Activated naive CD4-positive, alpha-beta T cell treated with anti-CD3 and anti-CD28 coated beads, Interleukin-2, amount 10 ng/mL, durations not matched to agents 7 days and 5 days (primary cell): ENCODE data around the gene LRRC45.

Experiments used
- CTCF ChIA-PET: fragments of 350-600 bp; sonication (Branson Sonifier 250); formaldehyde crosslinking; loops from one replicate; lab custom pipeline; 2021; ENCODE audit warnings: antibody characterized with exemption; lab: Charles Lee
- DNase-seq: peaks from one replicate; pipeline ENCODE4 v3.0.0-alpha.2; 2020
- H3K27ac Mint-ChIP-seq: one replicate; pipeline ENCODE4 v1.8.0; 2021; ENCODE audit warnings: mild to moderate bottlenecking, moderate library complexity, mixed read lengths
- H3K27me3 Mint-ChIP-seq: one replicate; pipeline ENCODE4 v1.8.0; 2021; ENCODE audit warnings: mild to moderate bottlenecking, mixed read lengths
- H3K36me3 Mint-ChIP-seq: one replicate; pipeline ENCODE4 v1.8.0; 2021; ENCODE audit warnings: mixed read lengths
- H3K4me1 Mint-ChIP-seq: one replicate; pipeline ENCODE4 v1.8.0; 2021; ENCODE audit warnings: mixed read lengths
- H3K4me3 Mint-ChIP-seq: one replicate; pipeline ENCODE4 v1.8.0; 2021; ENCODE audit warnings: mild to moderate bottlenecking, moderate library complexity, mixed read lengths
- H3K9me3 Mint-ChIP-seq: one replicate; pipeline ENCODE4 v1.8.0; 2021; ENCODE audit warnings: mixed read lengths

LRRC45 gene

GRCh38 chr17:82056729-82057621, 33.9 kb downstream of the LRRC45 start:
- peaks cover 19% of the 10 kb centered on the region for H3K36me3 Mint-ChIP-seq

GRCh38 chr17:82058230-82058854, 35.2 kb downstream of the LRRC45 start:
- Mint-ChIP-seq H3K9me3 (no peaks in the 10 kb centered on the region), H3K27me3 (no peaks in the 10 kb centered on the region), H3K27ac (no peak overlapping the region), H3K36me3 (peaks cover 19% of the 10 kb centered on the region), H3K4me1 (peaks cover 5% of the 10 kb centered on the region), H3K4me3 (no peak overlapping the region)
- CTCF ChIA-PET, result no interaction called here
- no peak for DNase-seq

More at GRCh38 chr17:82056729-82057621, 33.9 kb downstream of the LRRC45 start:
- H3K4me1 Mint-ChIP-seq, result peaks cover 12% of the 10 kb centered on the region
- H3K27ac Mint-ChIP-seq, result no peak overlapping the region
- CTCF ChIA-PET, result no interaction called here
- no peaks in the 10 kb centered on the region for H3K27me3 Mint-ChIP-seq
- no peak for DNase-seq
- no peak overlapping the region for H3K4me3 Mint-ChIP-seq
- no peaks in the 10 kb centered on the region for H3K9me3 Mint-ChIP-seq

GRCh38 chr17:82058855-82059249, 35.7 kb downstream of the LRRC45 start:
- H3K36me3 Mint-ChIP-seq, result peaks cover 17% of the 10 kb centered on the region

GRCh38 chr17:82059272-82060000, 36.3 kb downstream of the LRRC45 start:
- CTCF ChIA-PET, result no interaction called here
- H3K4me1 Mint-ChIP-seq, result peaks cover 6% of the 10 kb centered on the region
- no peaks in the 10 kb centered on the region for H3K27me3 Mint-ChIP-seq
- H3K36me3 Mint-ChIP-seq, result peaks cover 17% of the 10 kb centered on the region
- H3K9me3 Mint-ChIP-seq, result no peaks in the 10 kb centered on the region
- H3K4me3 Mint-ChIP-seq, result no peak overlapping the region
- no peak overlapping the region for H3K27ac Mint-ChIP-seq
- DNase-seq, result no peak

More at GRCh38 chr17:82058855-82059249, 35.7 kb downstream of the LRRC45 start:
- H3K9me3 Mint-ChIP-seq, result no peaks in the 10 kb centered on the region
- H3K4me1 Mint-ChIP-seq, result peaks cover under 1% of the 10 kb centered on the region
- H3K27me3 Mint-ChIP-seq, result no peaks in the 10 kb centered on the region
- H3K27ac Mint-ChIP-seq, result no peak overlapping the region
- no peak for DNase-seq
- H3K4me3 Mint-ChIP-seq, result no peak overlapping the region
- CTCF ChIA-PET, result no interaction called here

- H3K9me3 Mint-ChIP-seq, result no peaks in the 10 kb centered on the region
- H3K27me3 Mint-ChIP-seq, result no peaks in the 10 kb centered on the region
- no peak overlapping the region for H3K27ac Mint-ChIP-seq
- H3K36me3 Mint-ChIP-seq, result peaks cover 15% of the 10 kb centered on the region
- CTCF ChIA-PET, result no interaction called here
- no peak overlapping the region for H3K4me3 Mint-ChIP-seq
- no peak for DNase-seq
- H3K4me1 Mint-ChIP-seq, result peaks cover 9% of the 10 kb centered on the region
Observed at GRCh38 chr17:82060001-82060380, 36.9 kb downstream of the LRRC45 start.

GRCh38 chr17:82060614-82061013, 37.5 kb downstream of the LRRC45 start:
- H3K9me3 Mint-ChIP-seq, result no peaks in the 10 kb centered on the region
- CTCF ChIA-PET, result no interaction called here
- no peak overlapping the region for H3K27ac Mint-ChIP-seq
- H3K4me3 Mint-ChIP-seq, result no peak overlapping the region
- H3K4me1 Mint-ChIP-seq, result peaks cover 9% of the 10 kb centered on the region
- no peak for DNase-seq
- no peaks in the 10 kb centered on the region for H3K27me3 Mint-ChIP-seq
- peaks cover 14% of the 10 kb centered on the region for H3K36me3 Mint-ChIP-seq

GRCh38 chr17:82061047-82061925, 38.2 kb downstream of the LRRC45 start:
- peaks cover 12% of the 10 kb centered on the region for H3K4me1 Mint-ChIP-seq
- no peak overlapping the region for H3K27ac Mint-ChIP-seq
- no peak for DNase-seq
- H3K4me3 Mint-ChIP-seq, result no peak overlapping the region
- H3K9me3 Mint-ChIP-seq, result no peaks in the 10 kb centered on the region
- CTCF ChIA-PET, result no interaction called here
- no peaks in the 10 kb centered on the region for H3K27me3 Mint-ChIP-seq
- peaks cover 14% of the 10 kb centered on the region for H3K36me3 Mint-ChIP-seq

GRCh38 chr17:82062076-82062983, 39.2 kb downstream of the LRRC45 start:
- Mint-ChIP-seq H3K36me3 (peaks cover 14% of the 10 kb centered on the region), H3K4me1 (peaks cover 20% of the 10 kb centered on the region), H3K4me3 (no peak overlapping the region), H3K27me3 (no peaks in the 10 kb centered on the region), H3K27ac (no peak overlapping the region), H3K9me3 (no peaks in the 10 kb centered on the region)
- no peak for DNase-seq
- CTCF ChIA-PET, result no interaction called here

GRCh38 chr17:82062984-82063368, 39.9 kb downstream of the LRRC45 start:
- Mint-ChIP-seq H3K27me3 (no peaks in the 10 kb centered on the region), H3K4me3 (no peak overlapping the region), H3K27ac (peak overlapping the region; percentile 37), H3K4me1 (peaks cover 20% of the 10 kb centered on the region), H3K36me3 (peaks cover 10% of the 10 kb centered on the region), H3K9me3 (no peaks in the 10 kb centered on the region)
- CTCF ChIA-PET, result no interaction called here
- no peak for DNase-seq

- Mint-ChIP-seq H3K9me3 (no peaks in the 10 kb centered on the region), H3K27ac (peak overlapping the region; percentile 37), H3K4me1 (peaks cover 20% of the 10 kb centered on the region), H3K27me3 (no peaks in the 10 kb centered on the region), H3K4me3 (peak overlapping the region; percentile 66), H3K36me3 (peaks cover 8% of the 10 kb centered on the region)
- no peak for DNase-seq
- CTCF ChIA-PET, result no interaction called here
Observed at GRCh38 chr17:82063424-82064415, 40.6 kb downstream of the LRRC45 start.

GRCh38 chr17:82064433-82065192, 41.5 kb downstream of the LRRC45 start:
- H3K4me3 Mint-ChIP-seq, result peak overlapping the region; percentile 66
- H3K36me3 Mint-ChIP-seq, result peaks cover 8% of the 10 kb centered on the region
- H3K9me3 Mint-ChIP-seq, result no peaks in the 10 kb centered on the region
- peaks cover 20% of the 10 kb centered on the region for H3K4me1 Mint-ChIP-seq
- CTCF ChIA-PET, result no interaction called here
- no peak for DNase-seq
- H3K27ac Mint-ChIP-seq, result peak overlapping the region; percentile 68
- H3K27me3 Mint-ChIP-seq, result no peaks in the 10 kb centered on the region
